ENCODE results near the gene MLC1.
A peak's percentile ranks its signal among the peaks of the same experiment; 100 is the strongest.

The MLC1 gene

DNA sequence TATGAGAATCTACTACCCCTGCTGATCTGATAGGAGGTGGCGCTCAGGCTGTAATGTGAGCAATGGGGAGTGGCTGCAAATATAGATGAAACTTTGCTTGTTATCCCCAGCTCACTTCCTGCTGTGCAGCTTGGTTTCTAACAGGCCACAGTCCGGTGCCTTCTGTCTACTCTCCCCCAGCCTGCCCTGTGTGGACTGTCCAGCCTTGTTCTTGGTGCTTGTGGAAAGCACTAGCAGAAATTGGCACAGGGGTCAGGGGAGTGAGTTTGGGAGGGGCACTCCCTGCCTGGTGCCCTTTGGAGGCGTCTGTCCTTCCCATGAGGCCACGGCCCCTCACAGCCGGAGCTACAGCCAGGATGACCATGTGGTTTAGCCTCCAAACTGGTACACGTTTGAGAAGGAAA, 18.9 kb upstream of the MLC1 start:
- TF ChIP-seq, protein P1, sequence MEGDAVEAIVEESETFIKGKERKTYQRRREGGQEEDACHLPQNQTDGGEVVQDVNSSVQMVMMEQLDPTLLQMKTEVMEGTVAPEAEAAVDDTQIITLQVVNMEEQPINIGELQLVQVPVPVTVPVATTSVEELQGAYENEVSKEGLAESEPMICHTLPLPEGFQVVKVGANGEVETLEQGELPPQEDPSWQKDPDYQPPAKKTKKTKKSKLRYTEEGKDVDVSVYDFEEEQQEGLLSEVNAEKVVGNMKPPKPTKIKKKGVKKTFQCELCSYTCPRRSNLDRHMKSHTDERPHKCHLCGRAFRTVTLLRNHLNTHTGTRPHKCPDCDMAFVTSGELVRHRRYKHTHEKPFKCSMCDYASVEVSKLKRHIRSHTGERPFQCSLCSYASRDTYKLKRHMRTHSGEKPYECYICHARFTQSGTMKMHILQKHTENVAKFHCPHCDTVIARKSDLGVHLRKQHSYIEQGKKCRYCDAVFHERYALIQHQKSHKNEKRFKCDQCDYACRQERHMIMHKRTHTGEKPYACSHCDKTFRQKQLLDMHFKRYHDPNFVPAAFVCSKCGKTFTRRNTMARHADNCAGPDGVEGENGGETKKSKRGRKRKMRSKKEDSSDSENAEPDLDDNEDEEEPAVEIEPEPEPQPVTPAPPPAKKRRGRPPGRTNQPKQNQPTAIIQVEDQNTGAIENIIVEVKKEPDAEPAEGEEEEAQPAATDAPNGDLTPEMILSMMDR (IDR thresholded peaks at IDR 0.05; ENCODE audit: borderline replicate concordance, insufficient read depth, low read depth, low read length), result no peak
- no peak overlapping the region for H3K4me3 ChIP-seq (ENCODE audit: low read depth, low read length)

DNA sequence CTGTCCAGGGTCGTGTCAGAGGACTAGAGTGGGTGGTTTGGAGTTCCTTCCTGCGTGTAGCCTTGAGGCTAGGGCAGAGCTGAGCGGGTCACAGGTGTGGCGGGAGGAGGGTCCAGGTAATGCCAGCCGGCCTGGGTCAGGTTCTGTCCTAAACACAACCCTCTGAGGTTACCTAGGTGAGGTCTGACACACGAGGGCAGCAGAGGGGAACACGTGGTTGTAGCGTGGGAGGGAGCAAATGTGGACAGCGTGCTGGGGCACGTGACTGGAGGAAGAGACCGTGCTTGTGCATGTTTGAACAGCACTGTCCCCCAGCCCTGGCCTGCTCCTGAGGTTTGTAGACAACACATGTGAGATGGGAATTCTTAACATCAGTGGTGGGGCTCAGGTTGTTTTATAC, 17.7 kb upstream of the MLC1 start:
- TF ChIP-seq, protein P1 (IDR thresholded peaks at IDR 0.05; ENCODE audit: borderline replicate concordance, insufficient read depth, low read depth, low read length), result peak; percentile 14; the same call in 1 of the 2 replicates
- H3K4me3 ChIP-seq (ENCODE audit: low read depth, low read length), result no peak overlapping the region

DNA sequence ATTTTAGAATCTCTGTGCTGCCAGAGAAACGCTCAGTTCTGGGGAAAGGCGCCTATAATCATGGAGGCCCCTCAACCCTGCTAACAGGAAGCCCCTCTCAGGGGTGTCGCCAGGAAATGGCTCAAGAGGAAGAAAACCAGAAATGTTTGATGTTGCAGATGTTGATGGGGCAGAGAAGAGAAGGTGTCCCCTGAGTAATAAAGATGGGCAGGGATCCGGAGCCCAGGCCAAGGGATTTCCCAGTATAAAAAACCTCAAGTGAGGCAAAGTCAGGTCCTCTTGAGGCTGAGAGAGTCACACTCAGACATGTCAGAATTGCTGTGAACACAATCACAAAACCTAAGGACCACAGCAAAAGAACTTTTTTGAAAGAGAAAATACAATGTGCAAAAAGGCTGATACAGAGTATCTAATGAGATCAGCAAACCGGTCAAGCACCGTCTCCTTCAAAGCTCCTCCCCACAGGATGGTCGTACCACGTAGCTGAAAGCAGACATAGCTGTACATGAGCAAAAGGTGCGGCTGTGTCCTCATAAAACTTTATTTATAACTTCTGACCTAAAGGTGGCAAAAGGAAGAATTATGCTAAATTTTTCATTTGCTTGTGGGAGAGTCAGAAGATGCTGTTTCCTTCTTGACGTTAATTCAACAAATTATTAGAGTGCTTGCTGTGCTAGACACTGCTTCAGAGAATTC, 16.8 kb upstream of the MLC1 start:
- TF ChIP-seq, protein P1 (IDR thresholded peaks at IDR 0.05; ENCODE audit: borderline replicate concordance, insufficient read depth, low read depth, low read length), result no peak
- H3K4me3 ChIP-seq (ENCODE audit: low read depth, low read length), result no peak overlapping the region

- H3K4me3 ChIP-seq (ENCODE audit: low read depth, low read length), result no peak overlapping the region
- TF ChIP-seq, protein P1 (IDR thresholded peaks at IDR 0.05; ENCODE audit: borderline replicate concordance, insufficient read depth, low read depth, low read length), result no peak
These were observed 12.8 kb upstream of the MLC1 start for GRCh38 chr22:50098052-50098451.

DNA sequence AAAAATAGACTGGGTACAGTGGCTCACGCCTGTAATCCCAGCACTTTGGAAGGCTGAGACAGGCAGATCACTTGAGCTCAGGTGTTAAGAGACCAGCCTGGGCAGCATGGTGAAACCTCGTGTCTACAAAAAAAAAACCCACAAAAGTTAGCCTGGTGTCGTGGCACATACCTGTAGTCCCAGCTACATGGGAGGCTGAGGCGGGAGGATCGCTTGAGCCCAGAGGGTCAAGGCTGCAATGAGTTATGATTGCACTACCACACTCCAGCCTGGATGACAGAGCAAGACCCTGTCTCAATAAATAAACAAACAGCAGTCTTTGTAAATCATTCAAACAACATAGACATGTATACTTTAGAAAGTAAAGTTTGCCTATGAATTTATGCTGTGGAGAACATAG, 7.1 kb upstream of the MLC1 start:
- no peak overlapping the region for H3K4me3 ChIP-seq (ENCODE audit: low read depth, low read length)
- TF ChIP-seq, protein P1 (IDR thresholded peaks at IDR 0.05; ENCODE audit: borderline replicate concordance, insufficient read depth, low read depth, low read length), result no peak

DNA sequence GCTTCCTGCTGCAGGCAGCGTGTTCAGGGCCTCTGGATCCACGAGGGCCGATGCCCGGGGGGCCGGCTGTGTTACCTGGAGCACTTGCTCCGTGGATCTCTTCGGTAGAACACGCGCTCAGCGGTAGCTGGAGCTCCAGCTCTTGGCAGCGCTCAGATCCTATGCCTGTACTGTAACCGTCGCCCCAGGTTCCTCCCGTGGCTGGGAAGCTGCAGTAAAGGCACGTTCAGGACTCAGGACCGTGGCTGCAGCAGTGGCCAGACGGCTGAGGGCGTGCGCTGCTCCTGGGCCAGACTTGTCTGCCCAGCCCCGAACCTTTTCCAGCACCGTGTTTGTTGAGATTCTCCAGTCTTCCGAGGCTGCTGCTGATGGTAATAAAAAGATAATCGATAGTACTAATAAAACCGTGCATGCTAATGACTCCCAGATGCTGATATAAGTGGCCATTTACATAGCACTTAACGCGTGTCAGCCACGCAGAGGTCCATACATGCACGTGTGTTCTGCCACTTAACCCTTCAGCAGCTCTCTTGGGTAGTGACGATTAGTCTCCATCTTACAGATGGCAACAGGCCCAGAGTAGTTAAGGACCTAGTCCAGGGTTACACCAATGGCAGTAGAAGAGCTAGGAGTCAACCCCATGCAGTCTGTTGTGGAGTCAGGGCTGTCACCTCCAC, 6.0 kb upstream of the MLC1 start:
- H3K4me3 ChIP-seq (ENCODE audit: low read depth, low read length), result no peak overlapping the region
- TF ChIP-seq, protein P1 (IDR thresholded peaks at IDR 0.05; ENCODE audit: borderline replicate concordance, insufficient read depth, low read depth, low read length), result no peak

GRCh38 chr22:50090412-50090714, 5.1 kb upstream of the MLC1 start:
- TF ChIP-seq, protein P1 (IDR thresholded peaks at IDR 0.05; ENCODE audit: borderline replicate concordance, insufficient read depth, low read depth, low read length), result no peak
- no peak overlapping the region for H3K4me3 ChIP-seq (ENCODE audit: low read depth, low read length)

Measured in GM12875 (cell line).